SK-N-SH (cell line): ENCODE data around the gene MAEA.

Source experiments
- REST ChIP-seq: IDR thresholded peaks from 2 replicates; pipeline ENCODE4 v1.6.1; 2012; ENCODE audit warnings: mild to moderate bottlenecking, low read depth, low read length, moderate library complexity
- TF ChIP-seq, protein P1 (sequence below): fragments of 200-600 bp; sonication (generic); IDR thresholded peaks from 2 replicates; pipeline ENCODE4 v1.6.1; 2017; ENCODE audit warnings: antibody characterized with exemption, mild to moderate bottlenecking, moderate library complexity

- TF ChIP-seq REST, result no peak
- TF ChIP-seq, protein P1, sequence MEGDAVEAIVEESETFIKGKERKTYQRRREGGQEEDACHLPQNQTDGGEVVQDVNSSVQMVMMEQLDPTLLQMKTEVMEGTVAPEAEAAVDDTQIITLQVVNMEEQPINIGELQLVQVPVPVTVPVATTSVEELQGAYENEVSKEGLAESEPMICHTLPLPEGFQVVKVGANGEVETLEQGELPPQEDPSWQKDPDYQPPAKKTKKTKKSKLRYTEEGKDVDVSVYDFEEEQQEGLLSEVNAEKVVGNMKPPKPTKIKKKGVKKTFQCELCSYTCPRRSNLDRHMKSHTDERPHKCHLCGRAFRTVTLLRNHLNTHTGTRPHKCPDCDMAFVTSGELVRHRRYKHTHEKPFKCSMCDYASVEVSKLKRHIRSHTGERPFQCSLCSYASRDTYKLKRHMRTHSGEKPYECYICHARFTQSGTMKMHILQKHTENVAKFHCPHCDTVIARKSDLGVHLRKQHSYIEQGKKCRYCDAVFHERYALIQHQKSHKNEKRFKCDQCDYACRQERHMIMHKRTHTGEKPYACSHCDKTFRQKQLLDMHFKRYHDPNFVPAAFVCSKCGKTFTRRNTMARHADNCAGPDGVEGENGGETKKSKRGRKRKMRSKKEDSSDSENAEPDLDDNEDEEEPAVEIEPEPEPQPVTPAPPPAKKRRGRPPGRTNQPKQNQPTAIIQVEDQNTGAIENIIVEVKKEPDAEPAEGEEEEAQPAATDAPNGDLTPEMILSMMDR, result no peak
Measured at GRCh38 chr4:1327526-1328266, 38.0 kb downstream of the MAEA start.
